H1 (cell line): ENCODE results near the gene DIAPH2. TPM values are rescaled to one million over a fixed set of nuclear protein-coding genes. Genes with fewer than 3 reads are reported as not detected.
"Not testable (repeated sequence)": the region's sequence is repeated elsewhere in the genome, so short reads cannot be mapped to it uniquely, and the experiment has no call there.

Experiments used
- CTCF ChIA-PET: fragments of 300-600 bp; sonication (Branson Sonifier 250); formaldehyde crosslinking; loops from one replicate; lab custom pipeline; 2021; ENCODE audit not compliant: partially characterized antibody; lab: Charles Lee
- POLR2A ChIA-PET: fragments of 300-600 bp; sonication (Branson Sonifier 250); formaldehyde crosslinking; loops from one replicate; lab custom pipeline; 2021; ENCODE audit warnings: inconsistent platforms; ENCODE audit not compliant: partially characterized antibody; lab: Charles Lee
- DNase-seq, 2 experiments: peaks; one replicate each; pipeline versions ENCODE4 v3.0.0 to v3.0.0-alpha.2; 2010 to 2022; ENCODE audit warnings: low spot score in 2 of 2, low read depth in 1 of 2, mixed read lengths in 1 of 2
- FAIRE-seq: peaks from 2 replicates; lab custom pipeline; 2011; peaks lifted over from hg19 to GRCh38; lab: Jason Lieb, UNC
- H2AFZ ChIP-seq: 2 replicates; pipeline ENCODE4 v1.8.1; 2012; ENCODE audit warnings: low read length, inconsistent platforms
- H2AK5ac ChIP-seq: 2 replicates; pipeline ENCODE4 v1.6.1; 2013; ENCODE audit warnings: low read depth, low read length
- H2BK120ac ChIP-seq: replicated peaks from 2 replicates; pipeline ENCODE3; 2013; ENCODE audit warnings: low read depth, low read length, inconsistent platforms
- H2BK12ac ChIP-seq: 2 replicates; pipeline ENCODE4 v1.6.1; 2013; ENCODE audit warnings: low read depth, low read length
- H2BK15ac ChIP-seq: 2 replicates; pipeline ENCODE4 v1.6.1; 2013; ENCODE audit warnings: low read length
- H2BK20ac ChIP-seq: 2 replicates; pipeline ENCODE4 v1.6.1; 2013; ENCODE audit warnings: low read length
- H2BK5ac ChIP-seq: 2 replicates; pipeline ENCODE4 v1.6.1; 2013; ENCODE audit warnings: low read depth, low read length
- H3K14ac ChIP-seq: 2 replicates; pipeline ENCODE4 v1.6.1; 2013; ENCODE audit warnings: inconsistent platforms; ENCODE audit not compliant: insufficient read length
- H3K18ac ChIP-seq: 2 replicates; pipeline ENCODE4 v1.6.1; 2013; ENCODE audit warnings: low read length; ENCODE audit errors: extremely low read depth
- H3K23ac ChIP-seq: 2 replicates; pipeline ENCODE4 v1.6.1; 2013; ENCODE audit warnings: inconsistent platforms; ENCODE audit not compliant: insufficient read length
- H3K23me2 ChIP-seq: 2 replicates; pipeline ENCODE4 v1.6.1; 2013; ENCODE audit warnings: low read depth, low read length
- H3K27ac ChIP-seq: 2 replicates; pipeline ENCODE4 v1.6.1; 2011; ENCODE audit warnings: low read depth, low read length, inconsistent platforms
- H3K27me3 ChIP-seq, 4 experiments: replicated peaks in 1 of 4; 1 replicate in 1 of 4; 2 replicates in 3 of 4; pipeline versions ENCODE4 v1.6.1 to v1.8.1; 2011 to 2013; ENCODE audit warnings: low read length in 3 of 4, mild to moderate bottlenecking in 3 of 4, inconsistent platforms in 2 of 4, mixed read lengths in 2 of 4, moderate library complexity in 1 of 4; ENCODE audit not compliant: control insufficient read depth in 3 of 4, insufficient read depth in 3 of 4; ENCODE audit errors: extremely low read depth in 1 of 4
- H3K36me3 ChIP-seq, 4 experiments: 2 replicates each; pipeline versions ENCODE4 v1.6.1 to v1.8.1; 2011 to 2013; ENCODE audit warnings: mild to moderate bottlenecking in 4 of 4, low read length in 3 of 4, moderate library complexity in 2 of 4, control low read depth in 1 of 4, inconsistent platforms in 1 of 4; ENCODE audit not compliant: insufficient read depth in 4 of 4, control insufficient read depth in 2 of 4
- H3K4ac ChIP-seq: replicated peaks from 2 replicates; pipeline ENCODE3; 2013; ENCODE audit warnings: low read length, low read depth, mixed read lengths, inconsistent platforms; ENCODE audit not compliant: insufficient read length
- H3K4me1 ChIP-seq, 4 experiments: replicated peaks in 1 of 4; 1 replicate in 1 of 4; 2 replicates in 3 of 4; pipeline versions ENCODE4 v1.6.1 to v1.8.1; 2011 to 2013; ENCODE audit warnings: low read length in 3 of 4, inconsistent platforms in 2 of 4, mixed read lengths in 1 of 4; ENCODE audit not compliant: insufficient read depth in 4 of 4, control insufficient read depth in 3 of 4
- H3K4me2 ChIP-seq, 2 experiments: 2 replicates each; pipeline versions ENCODE4 v1.6.1 to v1.8.1; 2011 to 2013; ENCODE audit warnings: low read depth in 2 of 2, low read length in 2 of 2, control low read depth in 1 of 2, inconsistent platforms in 1 of 2, mild to moderate bottlenecking in 1 of 2; ENCODE audit not compliant: insufficient read depth in 1 of 2
- H3K4me3 ChIP-seq, 4 experiments: fragments of 200-600, 300-600 bp in 1 of 4; sonication (generic), shearing (Covaris generic), sonication (Bioruptor Twin) in 1 of 4; 2 replicates each; pipeline versions ENCODE4 v1.5.1 to v1.8.1; 2011 to 2016; ENCODE audit warnings: low read length in 4 of 4, low read depth in 3 of 4, control low read depth in 2 of 4, inconsistent platforms in 2 of 4, mild to moderate bottlenecking in 2 of 4, mixed read lengths in 1 of 4, moderate library complexity in 1 of 4; ENCODE audit not compliant: insufficient read depth in 2 of 4; ENCODE audit errors: extremely low read depth in 1 of 4
- H3K56ac ChIP-seq: replicated peaks from 2 replicates; pipeline ENCODE3; 2013; ENCODE audit warnings: low read depth, mild to moderate bottlenecking, mixed read lengths, low read length, inconsistent platforms; ENCODE audit not compliant: insufficient read length
- H3K79me1 ChIP-seq: 2 replicates; pipeline ENCODE4 v1.6.1; 2013; ENCODE audit warnings: low read depth, low read length, control low read depth
- H3K79me2 ChIP-seq, 2 experiments: 2 replicates each; pipeline versions ENCODE4 v1.6.1 to v1.8.1; 2012 to 2013; ENCODE audit warnings: low read length in 2 of 2, mild to moderate bottlenecking in 2 of 2, inconsistent platforms in 1 of 2; ENCODE audit not compliant: insufficient read depth in 2 of 2, control insufficient read depth in 1 of 2
- H3K9ac ChIP-seq, 4 experiments: replicated peaks in 1 of 4; 1 replicate in 1 of 4; 2 replicates in 3 of 4; pipeline versions ENCODE4 v1.6.1 to v1.8.1; 2011 to 2013; ENCODE audit warnings: low read depth in 3 of 4, low read length in 3 of 4, control low read depth in 2 of 4, mild to moderate bottlenecking in 2 of 4, moderate library complexity in 2 of 4, inconsistent platforms in 1 of 4; ENCODE audit errors: extremely low read depth in 1 of 4
- H3K9me3 ChIP-seq, 2 experiments: 2 replicates each; pipeline versions ENCODE4 v1.6.1 to v1.8.1; 2012 to 2013; ENCODE audit warnings: mild to moderate bottlenecking in 2 of 2, moderate library complexity in 2 of 2, control low read depth in 1 of 2, inconsistent platforms in 1 of 2, low read depth in 1 of 2, low read length in 1 of 2, mixed read lengths in 1 of 2; ENCODE audit not compliant: insufficient read depth in 2 of 2
- H4K20me1 ChIP-seq, 2 experiments: replicated peaks in 1 of 2; 2 replicates each; pipeline versions ENCODE3 to v1.8.1; 2011 to 2013; ENCODE audit warnings: inconsistent platforms in 2 of 2, low read length in 2 of 2, mild to moderate bottlenecking in 1 of 2; ENCODE audit not compliant: insufficient read depth in 2 of 2, control insufficient read depth in 1 of 2
- H4K5ac ChIP-seq: 2 replicates; pipeline ENCODE4 v1.6.1; 2013; ENCODE audit warnings: low read length, low read depth, mixed read lengths, inconsistent platforms; ENCODE audit not compliant: insufficient read length
- H4K8ac ChIP-seq: 2 replicates; pipeline ENCODE4 v1.8.0; 2013; ENCODE audit warnings: mild to moderate bottlenecking, moderate library complexity, low read length, inconsistent platforms; ENCODE audit not compliant: insufficient read depth; ENCODE audit errors: extremely low read depth
- H4K91ac ChIP-seq: replicated peaks from 2 replicates; pipeline ENCODE3; 2013; ENCODE audit warnings: low read length, mixed read lengths, inconsistent platforms; ENCODE audit not compliant: insufficient read length
- WGBS, 2 experiments: shearing (Covaris generic) in 1 of 2; methylation state at CpG; one replicate each; pipeline versions ENCODE4 v1.1.6 to v1.1.7; 2013 to 2015; ENCODE audit warnings: low lambda C conversion rate in 2 of 2, mixed read lengths in 2 of 2, inconsistent platforms in 1 of 2, low coverage in 1 of 2, missing lambda C conversion rate in 1 of 2; ENCODE audit not compliant: insufficient replicate concordance in 2 of 2, insufficient coverage in 1 of 2, insufficient read length in 1 of 2; ENCODE audit errors: extremely low coverage in 1 of 2, missing lambda C conversion rate in 1 of 2; 5-methylcytosine and 5-hydroxymethylcytosine counted together
- polyA plus RNA-seq, 7 experiments: library from polyadenylated mRNA; depleted of rRNA in 3 of 7; stranded (reverse) in 5 of 7; unstranded in 2 of 7; fragments of >200 nt in 5 of 7; fragments of 200-250 nt in 2 of 7; gene quantifications; 1 replicate in 5 of 7; 2 replicates in 1 of 7; 4 replicates in 1 of 7; pipeline versions ENCODE4 v1.2.1 to v1.2.3, GENCODE V29; 2011 to 2013; ENCODE audit warnings: missing spikeins in 2 of 7, mixed read lengths in 2 of 7
- total RNA-seq: library from RNA; stranded (reverse); fragmentation: NEBNext Ultra II Directional; extraction: Animal tissue kit (Norgen Biotek cat#: 25700); gene quantifications from 2 replicates; pipeline ENCODE4 v1.2.1, GENCODE V29; 2021

DIAPH2 gene
- total and polyA plus RNA-seq, 2 of the 8 experiments (the other 6 are each of a cell fraction or from before 2014, with no cell fraction given), result 4.4 to 24.3 TPM

GRCh38 chrX:96731000-96731399 is 46.4 kb downstream of the DIAPH2 start:
- H3K4ac ChIP-seq, H3K23me2 ChIP-seq, H2BK120ac ChIP-seq, H4K91ac ChIP-seq, H3K18ac ChIP-seq, H2AK5ac ChIP-seq, H3K79me1 ChIP-seq, H2BK5ac ChIP-seq, H3K27me3 ChIP-seq, H2BK12ac ChIP-seq, H4K8ac ChIP-seq, H2BK20ac ChIP-seq, H2BK15ac ChIP-seq, H3K4me1 ChIP-seq, H3K4me2 ChIP-seq, DNase-seq, H4K5ac ChIP-seq, H3K79me2 ChIP-seq, H3K4me3 ChIP-seq, H3K9ac ChIP-seq, H3K36me3 ChIP-seq, H3K23ac ChIP-seq, H3K27ac ChIP-seq, H3K9me3 ChIP-seq, H3K56ac ChIP-seq, FAIRE-seq, POLR2A ChIA-PET, CTCF ChIA-PET, H3K14ac ChIP-seq, H2AFZ ChIP-seq, H4K20me1 ChIP-seq: not testable (repeated sequence)
- WGBS, 2 experiments, result 88% methylated on average over 3 of the region's 3 CpGs; no CpG with 5 or more reads in 1 of the 2 experiments
